22Rv1 (cell line): ENCODE data around the gene RAD54L2.

ENCODE experiments used
- H3K27ac ChIP-seq: fragments of 450-650 bp; 2 replicates; pipeline ENCODE4 v1.5.1; 2017
- CTCF ChIP-seq: fragments of 450-650 bp; IDR thresholded peaks from 2 replicates; pipeline ENCODE4 v1.5.1; 2017; ENCODE audit warnings: mild to moderate bottlenecking
- ZFX ChIP-seq: fragments of 450-650 bp; IDR thresholded peaks from 2 replicates; pipeline ENCODE4 v1.6.1; 2017; ENCODE audit warnings: antibody characterized with exemption, borderline replicate concordance

The RAD54L2 gene

GRCh38 chr3:51580418-51580817, 41.9 kb downstream of the RAD54L2 start:
- no peak overlapping the region for H3K27ac ChIP-seq
- no peak for TF ChIP-seq ZFX

- H3K27ac ChIP-seq: no peak overlapping the region
- TF ChIP-seq ZFX (no peak), CTCF (no peak)
Observed at GRCh38 chr3:51581524-51581923, 43.0 kb downstream of the RAD54L2 start.

- H3K27ac ChIP-seq: no peak overlapping the region
- TF ChIP-seq CTCF: no peak
Observed at GRCh38 chr3:51585197-51585596, 46.7 kb downstream of the RAD54L2 start.

- TF ChIP-seq CTCF (no peak), ZFX (no peak)
- no peak overlapping the region for H3K27ac ChIP-seq
Observed at GRCh38 chr3:51585871-51586270, 47.4 kb downstream of the RAD54L2 start.
